Right lobe of liver (tissue), 6 donors: ENCODE measurements around the gene WSCD2. TPM values are rescaled to one million over a fixed set of nuclear protein-coding genes. Genes with fewer than 3 reads are reported as not detected.

ENCODE experiments used
- ATAC-seq, 4 donors: fragments of 200-7000 bp; cut with Tn5 transposase; one replicate each; pipeline ENCODE4 v1.9.1; 2020; ENCODE audit warnings: mild to moderate bottlenecking in 4 of 4, moderate library complexity in 4 of 4
- DNase-seq, 3 donors: peaks; one replicate each; pipeline ENCODE4 v3.0.0-alpha.2; 2020
- H3K27ac ChIP-seq, 3 donors: fragments of 200-600 bp; one replicate each; pipeline ENCODE4 v1.8.0; 2022
- H3K27me3 ChIP-seq, 2 donors: fragments of 200-600 bp; one replicate each; pipeline ENCODE4 v1.8.0; 2022
- H3K36me3 ChIP-seq, 4 donors: fragments of 200-600 bp; sonication (generic) in 1 of 4; one replicate each; pipeline versions ENCODE4 v1.5.1 to v1.8.0; 2017 to 2022; ENCODE audit warnings: control low read depth in 1 of 4
- H3K4me1 ChIP-seq, 4 donors: fragments of 200-600 bp; sonication (generic) in 1 of 4; one replicate each; pipeline versions ENCODE4 v1.5.1 to v1.8.0; 2017 to 2022; ENCODE audit warnings: control low read depth in 1 of 4
- H3K4me3 ChIP-seq, 3 donors: fragments of 200-600 bp; one replicate each; pipeline ENCODE4 v1.8.0; 2022
- H3K9me3 ChIP-seq, 4 donors: fragments of 200-600 bp; sonication (generic) in 1 of 4; one replicate each; pipeline versions ENCODE4 v1.5.1 to v1.8.0; 2017 to 2022; ENCODE audit warnings: control low read depth in 1 of 4
- POLR2A ChIP-seq: fragments of 450-650 bp; IDR thresholded peaks from one replicate; pipeline ENCODE4 v1.6.1; 2017; ENCODE audit warnings: antibody characterized with exemption, mild to moderate bottlenecking
- WGBS: methylation state at CpG from one replicate; pipeline ENCODE4 v1.1.6; 2018; ENCODE audit warnings: low coverage, low lambda C conversion rate; ENCODE audit not compliant: insufficient coverage; ENCODE audit errors: missing lambda C conversion rate; 5-methylcytosine and 5-hydroxymethylcytosine counted together
- intact Hi-C, 2 donors: fragments of 100-400 bp; cut with DNase I; formaldehyde crosslinking; loops; one replicate each; pipeline versions ENCODE4 v1.11.2 to v1.14.1; 2022
- total RNA-seq, 6 experiments: library from RNA; depleted of rRNA in 2 of 6; stranded (reverse); fragments of >200 nt in 2 of 6; fragmentation: NEBNext Ultra II Directional in 3 of 6; extraction: Animal tissue kit (Norgen Biotek cat#: 25700) in 3 of 6; gene quantifications; one replicate each; pipeline versions ENCODE4 v1.1.0 to v1.2.4, GENCODE V29; 2016 to 2023
- TF ChIP-seq, protein P1 (sequence below), 4 donors: fragments of 200-600 bp in 3 of 4; fragments of 450-650 bp in 1 of 4; IDR thresholded peaks; one replicate each; pipeline versions ENCODE4 v1.5.1 to v1.8.0; 2016 to 2022; ENCODE audit warnings: antibody characterized with exemption in 4 of 4, mild to moderate bottlenecking in 2 of 4
- donor health status: DM: no; HTN: yes; CAD: no.
- donor health status: DM: no; HTN: no; CAD: no.
- donor health status: DM: no; HTN: no; CAD: no.
- donor health status: DM: no; HTN: yes; CAD: no.
- donor health status: DM: no; HTN: yes; CAD: no.

The WSCD2 gene
- total RNA-seq, 6 experiments from 2014 or later, result not detected

- 65% methylated on average over 2 of the region's 13 CpGs for WGBS
- no peaks in the 10 kb centered on the region for H3K9me3 ChIP-seq
- no peak overlapping the region for H3K4me3 ChIP-seq
- intact Hi-C loops, result no loop called here
- no peak for TF ChIP-seq POLR2A
- TF ChIP-seq, protein P1, sequence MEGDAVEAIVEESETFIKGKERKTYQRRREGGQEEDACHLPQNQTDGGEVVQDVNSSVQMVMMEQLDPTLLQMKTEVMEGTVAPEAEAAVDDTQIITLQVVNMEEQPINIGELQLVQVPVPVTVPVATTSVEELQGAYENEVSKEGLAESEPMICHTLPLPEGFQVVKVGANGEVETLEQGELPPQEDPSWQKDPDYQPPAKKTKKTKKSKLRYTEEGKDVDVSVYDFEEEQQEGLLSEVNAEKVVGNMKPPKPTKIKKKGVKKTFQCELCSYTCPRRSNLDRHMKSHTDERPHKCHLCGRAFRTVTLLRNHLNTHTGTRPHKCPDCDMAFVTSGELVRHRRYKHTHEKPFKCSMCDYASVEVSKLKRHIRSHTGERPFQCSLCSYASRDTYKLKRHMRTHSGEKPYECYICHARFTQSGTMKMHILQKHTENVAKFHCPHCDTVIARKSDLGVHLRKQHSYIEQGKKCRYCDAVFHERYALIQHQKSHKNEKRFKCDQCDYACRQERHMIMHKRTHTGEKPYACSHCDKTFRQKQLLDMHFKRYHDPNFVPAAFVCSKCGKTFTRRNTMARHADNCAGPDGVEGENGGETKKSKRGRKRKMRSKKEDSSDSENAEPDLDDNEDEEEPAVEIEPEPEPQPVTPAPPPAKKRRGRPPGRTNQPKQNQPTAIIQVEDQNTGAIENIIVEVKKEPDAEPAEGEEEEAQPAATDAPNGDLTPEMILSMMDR (IDR thresholded peaks at IDR 0.05), result no peak
- H3K27me3 ChIP-seq, result no peaks in the 10 kb centered on the region
- DNase-seq, result no peak
- H3K4me1 ChIP-seq, result no peaks in the 10 kb centered on the region
- no peaks in the 10 kb centered on the region for H3K36me3 ChIP-seq
- no peak for ATAC-seq
- no peak overlapping the region for H3K27ac ChIP-seq
Observed at GRCh38 chr12:108248011-108248410, 118.9 kb downstream of the WSCD2 start.

DNA sequence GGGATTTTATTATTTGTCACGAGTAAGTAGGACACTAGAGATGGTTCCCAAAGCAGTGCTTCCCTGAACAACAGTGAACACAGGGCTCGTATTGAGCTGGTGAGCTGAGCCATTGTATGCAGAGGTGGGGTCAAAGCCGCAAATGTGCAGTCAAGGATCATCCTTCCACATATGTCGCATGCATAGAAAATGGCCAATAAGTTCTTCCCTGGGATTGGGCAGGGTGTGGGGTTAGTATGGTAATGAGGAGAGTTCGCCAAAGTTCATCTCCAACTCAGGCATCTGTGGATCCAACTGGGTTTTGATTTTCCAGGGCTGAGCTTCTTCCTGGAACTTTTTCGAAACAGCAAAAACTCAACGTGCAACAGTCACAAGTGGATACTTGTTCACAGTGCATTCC lies 123.4 kb downstream of the WSCD2 start:
- intact Hi-C loops, result no loop called here
- WGBS, result 55% methylated on average over 6 of the region's 7 CpGs
- ATAC-seq, result no peak

GRCh38 chr12:108253540-108253939 lies 124.5 kb downstream of the WSCD2 start:
- no peak overlapping the region for H3K4me3 ChIP-seq
- no peak overlapping the region for H3K27ac ChIP-seq
- H3K4me1 ChIP-seq, result no peaks in the 10 kb centered on the region
- TF ChIP-seq, protein P1 (IDR thresholded peaks at IDR 0.05), result no peak
- no peak for TF ChIP-seq POLR2A
- intact Hi-C loops, result no loop called here
- DNase-seq (no peak), ATAC-seq (no peak)
- H3K36me3 ChIP-seq, result no peaks in the 10 kb centered on the region
- WGBS, result 10% methylated on average over 3 of the region's 4 CpGs
- H3K27me3 ChIP-seq, result no peaks in the 10 kb centered on the region
- no peaks in the 10 kb centered on the region for H3K9me3 ChIP-seq

More for the DNA sequence above, 123.4 kb downstream of the WSCD2 start:
- H3K27ac ChIP-seq, result no peak overlapping the region
- H3K4me1 ChIP-seq, result no peaks in the 10 kb centered on the region
- no peaks in the 10 kb centered on the region for H3K36me3 ChIP-seq
- DNase-seq, result no peak
- no peaks in the 10 kb centered on the region for H3K27me3 ChIP-seq
- H3K4me3 ChIP-seq, result no peak overlapping the region
- H3K9me3 ChIP-seq, result no peaks in the 10 kb centered on the region
- TF ChIP-seq, protein P1 (IDR thresholded peaks at IDR 0.05), result no peak
- TF ChIP-seq POLR2A, result no peak

DNA sequence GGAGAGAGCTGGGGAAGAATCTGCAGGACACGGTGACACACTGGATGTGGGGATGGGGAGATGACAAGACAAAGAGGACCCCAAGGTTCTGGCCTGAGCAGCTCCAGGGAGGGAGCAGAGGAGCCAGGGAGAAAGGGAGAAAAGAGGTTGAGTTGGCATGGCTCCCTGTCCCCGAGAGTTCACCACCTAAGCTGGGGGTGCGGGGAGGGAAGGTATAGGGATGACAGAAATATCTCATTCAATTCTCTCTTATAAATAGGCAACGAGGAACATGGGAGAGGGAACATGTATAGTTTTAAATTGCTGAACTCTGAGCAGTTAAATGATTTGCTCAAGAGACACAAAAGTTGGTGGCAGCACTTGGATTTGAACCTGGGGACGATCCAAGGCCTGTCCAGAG lies 124.9 kb downstream of the WSCD2 start:
- no peak for DNase-seq
- Histone ChIP-seq H3K4me3 (no peak overlapping the region), H3K4me1 (no peaks in the 10 kb centered on the region), H3K9me3 (no peaks in the 10 kb centered on the region), H3K36me3 (no peaks in the 10 kb centered on the region), H3K27me3 (no peaks in the 10 kb centered on the region), H3K27ac (no peak overlapping the region)
- intact Hi-C loops, result no loop called here
- 30% methylated on average over 5 of the region's 5 CpGs for WGBS
- no peak for TF ChIP-seq POLR2A
- TF ChIP-seq, protein P1 (IDR thresholded peaks at IDR 0.05), result no peak
- no peak for ATAC-seq
